HepG2 (cell line): ENCODE results near the gene SOX9. TPM values are rescaled to one million over a fixed set of nuclear protein-coding genes. Genes with fewer than 3 reads are reported as not detected.

Experiments
- AHR ChIP-seq: IDR thresholded peaks from 2 replicates; pipeline ENCODE4 v1.6.1; 2018; ENCODE audit warnings: missing genetic modification reagents, missing compliant biosample characterization
- BORCS8-MEF2B ChIP-seq: sonication (generic); formaldehyde crosslinking; IDR thresholded peaks from 2 replicates; pipeline ENCODE4 v1.8.0; 2022; ENCODE audit warnings: mild to moderate bottlenecking, missing genetic modification reagents
- CREM ChIP-seq, 2 experiments: sonication (generic) in 1 of 2; formaldehyde crosslinking in 1 of 2; IDR thresholded peaks; 2 replicates each; pipeline versions ENCODE4 v1.4.0 to v1.6.1; 2016 to 2020; ENCODE audit warnings: antibody characterized with exemption in 1 of 2, mild to moderate bottlenecking in 1 of 2, missing genetic modification reagents in 1 of 2
- EP300 ChIP-seq, 3 experiments: sonication (generic) in 1 of 3; formaldehyde crosslinking in 1 of 3; IDR thresholded peaks; 2 replicates each; pipeline versions ENCODE4 v1.5.1 to v1.6.1; 2011 to 2020; ENCODE audit warnings: low read depth in 2 of 3, low read length in 2 of 3, borderline replicate concordance in 1 of 3, improper control_type of control experiment in 1 of 3, mild to moderate bottlenecking in 1 of 3, missing genetic modification reagents in 1 of 3, moderate library complexity in 1 of 3
- FOXO1 ChIP-seq: sonication (generic); formaldehyde crosslinking; IDR thresholded peaks from 2 replicates; pipeline ENCODE4 v1.4.0; 2020; ENCODE audit warnings: missing genetic modification reagents
- KDM5B ChIP-seq: sonication (generic); formaldehyde crosslinking; IDR thresholded peaks from 2 replicates; pipeline ENCODE4 v1.4.0; 2020; ENCODE audit warnings: missing genetic modification reagents, mild to moderate bottlenecking, borderline replicate concordance
- MED8 ChIP-seq: sonication (generic); formaldehyde crosslinking; IDR thresholded peaks from 2 replicates; pipeline ENCODE4 v1.8.1; 2023; ENCODE audit warnings: mild to moderate bottlenecking, missing genetic modification reagents; ENCODE audit not compliant: insufficient replicate concordance
- MIER2 ChIP-seq: IDR thresholded peaks from 2 replicates; pipeline ENCODE4 v1.6.1; 2016; ENCODE audit warnings: missing biosample characterization, missing genetic modification reagents
- NFIC ChIP-seq: IDR thresholded peaks from 2 replicates; pipeline ENCODE4 v1.6.1; 2012; ENCODE audit warnings: mild to moderate bottlenecking, low read length, inconsistent platforms
- NR2F6 ChIP-seq, 2 experiments: IDR thresholded peaks; 2 replicates each; pipeline ENCODE4 v1.6.1; 2016; ENCODE audit warnings: antibody characterized with exemption in 1 of 2, mild to moderate bottlenecking in 1 of 2
- PAF1 ChIP-seq: IDR thresholded peaks from 2 replicates; pipeline ENCODE4 v1.6.1; 2016; ENCODE audit warnings: missing genetic modification reagents, missing compliant biosample characterization
- PRMT3 ChIP-seq: sonication (generic); formaldehyde crosslinking; IDR thresholded peaks from 2 replicates; pipeline ENCODE4 v1.8.1; 2022; ENCODE audit warnings: low read depth, mild to moderate bottlenecking, moderate library complexity, missing genetic modification reagents, borderline replicate concordance
- RAD51 ChIP-seq: fragments of 450-650 bp; IDR thresholded peaks from 2 replicates; pipeline ENCODE4 v1.6.1; 2016; ENCODE audit warnings: borderline replicate concordance
- SNAPC5 ChIP-seq: sonication (generic); formaldehyde crosslinking; IDR thresholded peaks from 2 replicates; pipeline ENCODE4 v1.8.1; 2023; ENCODE audit warnings: mild to moderate bottlenecking, missing genetic modification reagents, borderline replicate concordance
- SP140L ChIP-seq: sonication (generic); formaldehyde crosslinking; IDR thresholded peaks from 2 replicates; pipeline ENCODE4 v1.4.0; 2020; ENCODE audit warnings: missing genetic modification reagents, borderline replicate concordance
- ZMYM4 ChIP-seq: sonication (generic); formaldehyde crosslinking; IDR thresholded peaks from 2 replicates; pipeline ENCODE4 v1.8.1; 2023; ENCODE audit warnings: mild to moderate bottlenecking, missing genetic modification reagents
- ZNF749 ChIP-seq: sonication (generic); formaldehyde crosslinking; IDR thresholded peaks from 2 replicates; pipeline ENCODE4 v1.8.0; 2022; ENCODE audit warnings: mild to moderate bottlenecking, missing genetic modification reagents, moderate library complexity, borderline replicate concordance
- polyA plus RNA-seq, 8 experiments: library from polyadenylated mRNA; depleted of rRNA in 3 of 8; stranded (reverse) in 7 of 8; unstranded in 1 of 8; fragments of >200 nt; fragmentation: Illumina TruSeq in 4 of 8; extraction: Trizol in 4 of 8; gene quantifications; 2 replicates each; pipeline versions ENCODE4 v1.2.1 to v1.2.3, GENCODE V29; 2011 to 2016; ENCODE audit warnings: low read depth in 4 of 8, missing spikeins in 1 of 8, mixed read lengths in 1 of 8; ENCODE audit not compliant: insufficient read depth in 1 of 8
- total RNA-seq, 5 experiments: library from RNA; depleted of rRNA; stranded (reverse); fragments of >200 nt; fragmentation: Illumina TruSeq; extraction: Trizol; gene quantifications; 2 replicates each; pipeline ENCODE4 v1.2.3, GENCODE V29; 2016; ENCODE audit warnings: low read depth in 1 of 5
- TF ChIP-seq, protein P1 (sequence below): sonication (generic); formaldehyde crosslinking; IDR thresholded peaks from 2 replicates; pipeline ENCODE4 v1.4.0; 2020; ENCODE audit warnings: missing genetic modification reagents
- TF ChIP-seq, protein P2 (sequence below): sonication (generic); formaldehyde crosslinking; IDR thresholded peaks from 2 replicates; pipeline ENCODE4 v1.8.1; 2023; ENCODE audit warnings: mild to moderate bottlenecking, inconsistent platforms, moderate library complexity, missing genetic modification reagents, borderline replicate concordance
- TF ChIP-seq, protein P3 (sequence below): sonication (generic); IDR thresholded peaks from 2 replicates; pipeline ENCODE4 v1.6.1; 2016; ENCODE audit warnings: low read depth, borderline replicate concordance
- TF ChIP-seq, protein P4 (sequence below): IDR thresholded peaks from 2 replicates; pipeline ENCODE4 v1.6.1; 2018; ENCODE audit warnings: missing genetic modification reagents, mild to moderate bottlenecking, missing compliant biosample characterization

The SOX9 gene
- total and polyA plus RNA-seq, 2 of the 13 experiments (the other 11 are each of a cell fraction or from before 2014, with no cell fraction given) = 16.1 to 27.6 TPM

GRCh38 chr17:72151565-72152386, 31.0 kb downstream of the SOX9 start (continued):
- TF ChIP-seq, protein P1, sequence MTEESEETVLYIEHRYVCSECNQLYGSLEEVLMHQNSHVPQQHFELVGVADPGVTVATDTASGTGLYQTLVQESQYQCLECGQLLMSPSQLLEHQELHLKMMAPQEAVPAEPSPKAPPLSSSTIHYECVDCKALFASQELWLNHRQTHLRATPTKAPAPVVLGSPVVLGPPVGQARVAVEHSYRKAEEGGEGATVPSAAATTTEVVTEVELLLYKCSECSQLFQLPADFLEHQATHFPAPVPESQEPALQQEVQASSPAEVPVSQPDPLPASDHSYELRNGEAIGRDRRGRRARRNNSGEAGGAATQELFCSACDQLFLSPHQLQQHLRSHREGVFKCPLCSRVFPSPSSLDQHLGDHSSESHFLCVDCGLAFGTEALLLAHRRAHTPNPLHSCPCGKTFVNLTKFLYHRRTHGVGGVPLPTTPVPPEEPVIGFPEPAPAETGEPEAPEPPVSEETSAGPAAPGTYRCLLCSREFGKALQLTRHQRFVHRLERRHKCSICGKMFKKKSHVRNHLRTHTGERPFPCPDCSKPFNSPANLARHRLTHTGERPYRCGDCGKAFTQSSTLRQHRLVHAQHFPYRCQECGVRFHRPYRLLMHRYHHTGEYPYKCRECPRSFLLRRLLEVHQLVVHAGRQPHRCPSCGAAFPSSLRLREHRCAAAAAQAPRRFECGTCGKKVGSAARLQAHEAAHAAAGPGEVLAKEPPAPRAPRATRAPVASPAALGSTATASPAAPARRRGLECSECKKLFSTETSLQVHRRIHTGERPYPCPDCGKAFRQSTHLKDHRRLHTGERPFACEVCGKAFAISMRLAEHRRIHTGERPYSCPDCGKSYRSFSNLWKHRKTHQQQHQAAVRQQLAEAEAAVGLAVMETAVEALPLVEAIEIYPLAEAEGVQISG (CRISPR knock-in tag) = 0 out of 2 replicates have a peak, but pooled peaks have one; percentile 22
- peak; percentile 58 for TF ChIP-seq NR2F6 (IDR thresholded peaks at IDR 0.05)
- peak; percentile 75 for TF ChIP-seq NR2F6 (CRISPR knock-in tag; IDR thresholded peaks at IDR 0.05)
- no peak for TF ChIP-seq PAF1
- no peak for TF ChIP-seq SP140L (CRISPR knock-in tag)
- TF ChIP-seq CREM (IDR thresholded peaks at IDR 0.05) = peak; percentile 41; the same call in 1 of the 2 replicates
- TF ChIP-seq CREM (CRISPR knock-in tag; IDR thresholded peaks at IDR 0.05) = no peak
- TF ChIP-seq EP300 (IDR thresholded peaks at IDR 0.05; ENCODE audit: low read depth in 2 of 2, low read length in 2 of 2) = peak; percentile 58 to 66
- TF ChIP-seq EP300 (CRISPR knock-in tag; IDR thresholded peaks at IDR 0.05; ENCODE audit: borderline replicate concordance) = peak; percentile 57; the same call in 1 of the 2 replicates
- TF ChIP-seq ZMYM4 (CRISPR knock-in tag) = 0 out of 2 replicates have a peak, but pooled peaks have one; percentile 40
- no peak for TF ChIP-seq BORCS8-MEF2B
- TF ChIP-seq, protein P2, sequence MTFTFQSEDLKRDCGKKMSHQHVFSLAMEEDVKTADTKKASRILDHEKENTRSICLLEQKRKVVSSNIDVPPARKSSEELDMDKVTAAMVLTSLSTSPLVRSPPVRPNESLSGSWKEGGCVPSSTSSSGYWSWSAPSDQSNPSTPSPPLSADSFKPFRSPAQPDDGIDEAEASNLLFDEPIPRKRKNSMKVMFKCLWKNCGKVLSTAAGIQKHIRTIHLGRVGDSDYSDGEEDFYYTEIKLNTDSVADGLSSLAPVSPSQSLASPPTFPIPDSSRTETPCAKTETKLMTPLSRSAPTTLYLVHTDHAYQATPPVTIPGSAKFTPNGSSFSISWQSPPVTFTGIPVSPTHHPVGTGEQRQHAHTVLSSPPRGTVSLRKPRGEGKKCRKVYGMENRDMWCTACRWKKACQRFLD = no peak
- TF ChIP-seq ZNF749 = no peak
- 0 out of 2 replicates have a peak, but pooled peaks have one; percentile 51 for TF ChIP-seq KDM5B (CRISPR knock-in tag)
- no peak for TF ChIP-seq PRMT3 (CRISPR knock-in tag)
- TF ChIP-seq SNAPC5 (CRISPR knock-in tag) = no peak
- peak; percentile 61; the same call in 1 of the 2 replicates for TF ChIP-seq FOXO1 (CRISPR knock-in tag)
- TF ChIP-seq NFIC = 0 out of 2 replicates have a peak, but pooled peaks have one; percentile 34
- peak; percentile 87 for TF ChIP-seq MIER2 (CRISPR knock-in tag)
- peak; percentile 62; the same call in 1 of the 2 replicates for TF ChIP-seq AHR (CRISPR knock-in tag)
- TF ChIP-seq, protein P3, sequence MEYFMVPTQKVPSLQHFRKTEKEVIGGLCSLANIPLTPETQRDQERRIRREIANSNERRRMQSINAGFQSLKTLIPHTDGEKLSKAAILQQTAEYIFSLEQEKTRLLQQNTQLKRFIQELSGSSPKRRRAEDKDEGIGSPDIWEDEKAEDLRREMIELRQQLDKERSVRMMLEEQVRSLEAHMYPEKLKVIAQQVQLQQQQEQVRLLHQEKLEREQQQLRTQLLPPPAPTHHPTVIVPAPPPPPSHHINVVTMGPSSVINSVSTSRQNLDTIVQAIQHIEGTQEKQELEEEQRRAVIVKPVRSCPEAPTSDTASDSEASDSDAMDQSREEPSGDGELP = peak; percentile 41; the same call in 1 of the 2 replicates
- TF ChIP-seq MED8 = no peak
- TF ChIP-seq RAD51 = no peak
- TF ChIP-seq, protein P4, sequence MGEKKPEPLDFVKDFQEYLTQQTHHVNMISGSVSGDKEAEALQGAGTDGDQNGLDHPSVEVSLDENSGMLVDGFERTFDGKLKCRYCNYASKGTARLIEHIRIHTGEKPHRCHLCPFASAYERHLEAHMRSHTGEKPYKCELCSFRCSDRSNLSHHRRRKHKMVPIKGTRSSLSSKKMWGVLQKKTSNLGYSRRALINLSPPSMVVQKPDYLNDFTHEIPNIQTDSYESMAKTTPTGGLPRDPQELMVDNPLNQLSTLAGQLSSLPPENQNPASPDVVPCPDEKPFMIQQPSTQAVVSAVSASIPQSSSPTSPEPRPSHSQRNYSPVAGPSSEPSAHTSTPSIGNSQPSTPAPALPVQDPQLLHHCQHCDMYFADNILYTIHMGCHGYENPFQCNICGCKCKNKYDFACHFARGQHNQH (CRISPR knock-in tag) = peak; percentile 75; the same call in 1 of the 2 replicates
